ENCODE measurements around the gene ZNF142.

- TF ChIP-seq GTF2F1 (IDR thresholded peaks at IDR 0.05; ENCODE audit: borderline replicate concordance, low read depth, low read length) (no peak), RNF2 (IDR thresholded peaks at IDR 0.05; ENCODE audit: borderline replicate concordance, low read depth, low read length, missing control alignments, poor library complexity, severe bottlenecking) (no peak), CTCF (IDR thresholded peaks at IDR 0.05; ENCODE audit: control extremely low read depth in 1 of 3, insufficient read depth in 1 of 3, low read depth in 1 of 3, low read length in 3 of 3) (no peak), EZH2 (IDR thresholded peaks at IDR 0.05; ENCODE audit: low read depth, low read length, severe bottlenecking) (no peak)
Observed at GRCh38 chr2:218605432-218605831, 54.0 kb downstream of the ZNF142 start.

Data from H1 (cell line).